ENCODE results near the gene CTBP2.

The CTBP2 gene

DNA sequence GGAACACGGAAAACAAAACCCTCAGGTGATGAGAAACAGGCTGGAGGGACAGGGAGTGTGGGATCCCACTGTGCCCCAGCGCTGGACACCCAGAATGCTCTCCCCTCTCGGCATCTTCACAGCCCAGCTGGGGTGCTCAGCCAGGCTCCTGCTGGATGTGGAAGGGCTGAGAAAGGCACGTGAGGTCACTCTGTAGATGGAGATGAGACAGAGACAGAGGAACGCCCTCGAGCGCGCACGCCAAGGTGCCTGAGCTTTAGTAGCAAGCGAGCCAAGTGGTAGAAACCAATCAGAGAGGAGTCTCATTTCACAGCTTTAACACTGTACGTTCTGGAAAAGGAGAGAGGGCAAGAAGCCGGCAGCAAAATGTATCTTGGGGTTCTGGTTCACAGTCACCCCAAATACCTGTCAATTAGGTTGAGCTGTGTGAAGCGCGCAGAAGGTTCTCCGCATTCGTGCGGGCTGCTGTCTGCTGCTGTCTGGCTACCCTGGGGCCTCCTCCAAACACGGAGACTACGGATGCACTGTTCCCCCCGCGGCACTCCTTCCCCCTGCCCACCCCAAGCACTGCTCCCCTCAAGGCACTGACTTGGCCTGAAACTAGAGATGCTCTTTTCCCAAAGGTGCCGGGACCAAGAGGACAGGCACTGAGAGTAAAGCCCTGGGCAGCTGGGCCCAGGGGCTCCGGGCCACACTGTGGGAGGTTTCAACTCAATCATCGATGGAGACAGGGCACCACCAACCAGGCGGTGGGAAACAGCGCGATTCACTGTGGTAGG lies 127.0 kb downstream of the CTBP2 start:
- no peak for DNase-seq

DNA sequence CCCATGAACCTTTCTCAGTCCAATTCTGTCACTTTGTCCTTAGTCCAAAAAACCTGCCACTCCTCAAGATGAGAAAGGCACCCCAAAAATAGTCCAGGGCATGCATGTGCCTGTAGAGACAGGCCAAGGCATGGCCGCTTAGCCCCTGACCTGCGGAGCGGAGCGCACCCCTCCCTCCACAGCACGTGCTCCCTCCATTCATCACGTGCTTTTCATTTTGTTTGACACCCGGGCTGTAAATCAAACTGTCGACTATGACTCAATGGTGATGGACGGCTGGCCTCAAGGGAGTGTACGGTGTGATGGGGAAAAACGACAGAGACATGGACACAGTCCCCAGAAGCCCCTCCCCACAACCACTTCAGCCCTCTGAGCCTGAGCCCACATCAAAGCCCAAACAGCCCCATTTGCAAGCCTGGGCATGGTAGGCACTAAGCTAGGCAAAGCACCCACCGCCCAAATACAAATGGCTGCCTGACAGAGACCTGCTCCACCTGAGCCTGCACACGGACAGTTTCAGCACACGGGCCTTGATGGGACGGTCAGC lies 127.8 kb downstream of the CTBP2 start:
- no peak for DNase-seq

DNA sequence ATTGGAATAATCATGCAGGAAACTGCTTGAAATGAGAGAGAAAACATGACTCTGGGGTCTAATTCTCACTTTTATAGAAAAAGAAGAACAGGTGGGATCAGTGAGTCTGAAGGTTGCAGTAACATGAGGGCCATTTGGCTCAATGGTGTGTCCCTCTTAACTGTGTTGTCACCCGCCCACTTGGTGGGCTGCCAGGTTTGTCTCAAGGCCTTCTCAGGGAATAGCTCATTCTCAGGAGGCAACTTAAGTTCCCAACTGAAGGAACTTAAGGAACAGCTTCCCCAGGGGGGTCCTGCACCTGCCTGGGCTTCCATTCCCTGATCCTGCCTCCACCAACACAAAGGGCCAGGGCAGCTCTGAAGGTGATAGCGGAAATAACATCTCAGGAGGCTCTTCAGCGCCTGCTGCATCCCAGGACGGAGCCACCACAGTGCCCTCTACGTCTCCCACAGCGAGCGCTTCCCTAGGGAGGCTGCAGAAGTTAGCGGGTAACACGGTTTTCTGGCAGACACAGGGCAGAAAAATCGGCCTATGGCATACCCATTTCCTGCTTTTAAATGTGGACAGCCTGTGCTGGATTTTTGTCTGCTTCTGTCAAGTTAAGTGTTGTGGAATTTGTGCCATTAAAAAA lies 129.7 kb downstream of the CTBP2 start:
- DNase-seq, result no peak

DNA sequence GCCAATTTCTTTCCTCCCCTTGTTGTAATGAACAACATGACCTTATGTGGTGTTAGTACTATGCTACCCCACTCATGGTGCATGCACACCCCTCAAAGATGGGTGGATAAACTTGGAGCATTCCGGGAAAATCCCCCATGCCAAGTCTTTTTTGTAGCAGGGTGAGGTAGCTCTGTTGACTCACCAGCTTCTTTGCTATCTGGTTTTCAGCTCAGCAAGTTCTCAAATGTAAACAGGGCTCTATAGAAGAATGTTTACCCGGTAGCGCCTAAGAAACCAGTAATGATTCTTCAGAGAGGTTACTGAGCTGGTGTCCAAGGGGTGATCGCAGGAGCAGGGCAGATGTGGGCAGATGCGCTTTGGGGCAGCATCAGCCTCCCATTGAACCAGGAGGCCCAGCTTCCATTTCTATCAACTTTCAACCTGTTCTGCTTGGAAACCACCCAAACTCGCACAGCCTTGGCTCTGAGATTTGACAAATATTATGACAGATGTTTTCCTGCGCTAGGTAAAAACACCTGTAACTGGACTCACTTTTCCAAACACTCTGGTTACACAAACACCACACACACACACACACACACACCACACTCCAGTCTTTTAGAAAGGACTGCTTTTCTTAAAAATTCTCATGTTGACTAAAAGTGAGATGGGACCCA lies 130.7 kb downstream of the CTBP2 start:
- DNase-seq, result no peak

DNA sequence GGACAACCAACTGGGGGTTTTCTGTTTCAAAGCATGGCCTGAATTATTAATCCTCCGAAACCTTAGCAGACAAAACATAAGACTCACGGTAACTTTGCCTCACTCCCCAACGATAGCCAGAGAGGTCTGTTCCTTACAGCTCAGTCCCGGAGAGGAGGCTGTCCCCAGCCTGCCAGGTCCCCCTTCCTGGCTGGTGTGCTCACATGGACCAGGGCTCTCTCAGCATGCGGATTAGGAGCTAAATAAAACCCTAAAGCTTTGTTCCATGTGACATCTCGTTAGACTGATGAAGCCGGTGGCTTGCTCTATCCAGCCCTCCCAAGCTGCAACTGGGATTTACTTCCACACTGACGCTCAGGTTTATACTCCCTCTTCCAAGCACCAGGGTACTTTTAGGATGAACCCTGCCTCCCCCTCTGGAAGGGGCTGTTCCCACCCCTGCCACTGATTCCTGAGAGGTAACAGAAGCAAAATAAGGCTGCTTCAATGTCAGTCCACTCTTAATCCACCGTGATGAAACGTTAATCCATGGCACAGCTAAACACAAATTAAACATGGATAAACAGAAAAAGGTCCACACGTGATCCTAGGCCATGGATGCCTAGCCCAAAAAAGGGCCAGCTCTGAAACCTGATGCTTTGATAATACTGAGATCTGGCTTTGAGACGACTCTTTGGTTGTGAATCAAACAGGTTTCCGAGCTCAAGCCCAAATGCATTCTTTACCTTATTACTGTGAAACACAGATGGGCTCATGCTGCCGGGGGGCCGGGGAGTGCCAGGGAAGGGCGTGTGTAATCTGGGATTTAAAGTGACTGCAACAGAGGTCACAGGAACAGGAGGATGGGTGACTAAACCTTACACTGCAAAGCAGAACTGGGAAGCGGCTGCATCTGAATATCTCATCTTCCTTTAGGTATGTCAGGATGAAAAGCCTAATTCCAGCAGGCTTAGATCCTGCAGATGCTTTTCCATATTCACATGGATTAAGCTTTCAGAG lies 132.2 kb downstream of the CTBP2 start:
- DNase-seq, result no peak

DNA sequence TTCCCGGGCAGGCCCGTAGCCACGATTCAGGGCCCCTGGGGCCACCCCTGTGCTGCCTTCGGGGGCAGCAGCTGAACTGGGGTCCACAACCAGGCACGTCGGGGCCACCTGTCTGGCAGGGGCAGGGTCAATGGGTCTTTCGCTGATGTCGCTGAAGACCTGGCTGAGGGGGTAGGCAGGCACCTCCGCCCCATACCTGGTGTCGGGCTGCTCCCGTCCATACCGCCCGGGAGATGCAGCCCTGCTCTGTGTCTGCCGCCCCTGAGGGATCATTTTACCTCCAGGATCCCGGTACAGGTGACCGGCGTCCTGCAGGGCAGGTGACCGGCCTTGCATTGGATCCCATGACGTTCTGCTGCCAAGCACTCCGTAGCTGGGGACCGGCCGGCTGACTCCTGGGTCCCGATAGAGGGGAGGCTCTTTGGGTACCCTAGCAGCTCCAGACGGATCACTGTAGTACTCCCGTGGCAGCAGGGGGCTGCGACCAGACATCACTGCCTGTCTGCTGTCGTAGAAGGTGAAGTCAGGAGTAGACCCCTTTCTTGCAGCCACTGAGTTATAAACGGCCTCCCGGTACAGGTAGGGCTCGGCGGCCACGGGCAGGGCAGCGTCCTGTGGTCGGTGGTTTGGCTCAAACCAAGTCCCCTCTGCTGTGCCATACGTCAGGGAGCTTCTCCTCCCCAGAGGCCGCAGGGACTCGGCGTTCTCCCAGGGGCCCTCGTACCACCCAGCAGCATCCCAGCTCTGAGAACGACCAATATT lies 133.2 kb downstream of the CTBP2 start:
- DNase-seq, result no peak

DNA sequence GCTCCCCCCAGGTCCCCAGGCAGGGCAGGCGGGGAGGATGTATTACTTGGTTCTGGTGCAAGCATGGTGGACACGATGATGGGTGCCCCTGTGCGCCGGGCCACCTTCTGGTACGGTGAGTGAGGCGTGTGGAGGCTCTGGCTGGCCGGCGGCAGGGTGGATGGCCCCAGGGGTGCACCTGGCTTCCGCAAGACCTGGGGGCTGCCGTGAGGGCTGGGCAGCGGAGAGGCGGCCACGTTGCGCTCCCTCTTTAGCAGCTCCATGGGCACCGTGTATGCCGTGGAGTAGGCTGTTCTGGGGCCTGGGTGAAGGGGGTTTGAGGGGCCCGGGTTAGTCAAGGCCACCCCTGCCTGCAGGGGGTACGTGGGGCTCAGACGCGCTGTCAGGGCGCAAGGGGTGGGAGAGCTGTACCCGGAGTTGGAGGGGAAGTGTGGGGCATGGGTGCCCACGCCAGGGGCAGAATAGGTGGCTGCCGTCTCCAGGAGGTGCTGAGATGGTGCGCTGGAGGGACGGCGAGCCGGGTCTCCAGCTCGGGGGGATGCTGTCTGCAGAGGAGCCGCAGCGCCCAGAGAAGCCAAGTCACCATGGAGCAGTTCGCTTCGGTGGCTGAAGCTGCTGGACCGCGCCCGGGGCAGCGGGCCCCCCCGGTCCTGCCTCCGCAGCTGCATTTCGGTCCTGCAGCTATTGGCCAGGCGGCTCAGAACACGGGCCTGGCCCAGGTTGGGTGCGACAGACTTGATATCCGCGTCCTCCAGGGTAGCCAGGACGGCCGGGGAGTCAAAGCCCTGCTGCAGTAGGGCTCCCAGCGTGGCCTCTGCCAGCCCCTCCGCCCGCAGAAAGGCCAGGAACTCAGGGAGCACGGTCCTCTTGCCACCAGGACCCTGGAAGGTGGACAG lies 134.1 kb downstream of the CTBP2 start:
- no peak for DNase-seq

DNA sequence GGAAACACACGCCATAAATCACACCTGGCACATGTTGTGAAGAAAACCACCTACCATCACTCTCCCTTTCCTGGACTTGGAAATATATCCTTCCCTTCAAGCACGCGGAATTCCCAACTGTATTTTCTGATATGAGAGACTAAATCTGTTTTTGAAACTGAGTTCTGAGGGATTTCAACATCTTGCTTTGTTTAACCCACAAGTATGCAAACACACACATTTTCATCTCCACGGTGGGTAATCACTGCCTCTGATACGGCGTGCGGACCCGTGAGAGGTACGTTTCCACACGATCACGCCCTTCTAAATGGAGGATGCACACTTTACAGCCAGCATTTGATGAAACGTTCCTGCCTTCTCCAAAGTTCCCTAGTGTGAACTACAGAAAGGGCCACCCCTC lies 135.0 kb downstream of the CTBP2 start:
- no peak for DNase-seq

DNA sequence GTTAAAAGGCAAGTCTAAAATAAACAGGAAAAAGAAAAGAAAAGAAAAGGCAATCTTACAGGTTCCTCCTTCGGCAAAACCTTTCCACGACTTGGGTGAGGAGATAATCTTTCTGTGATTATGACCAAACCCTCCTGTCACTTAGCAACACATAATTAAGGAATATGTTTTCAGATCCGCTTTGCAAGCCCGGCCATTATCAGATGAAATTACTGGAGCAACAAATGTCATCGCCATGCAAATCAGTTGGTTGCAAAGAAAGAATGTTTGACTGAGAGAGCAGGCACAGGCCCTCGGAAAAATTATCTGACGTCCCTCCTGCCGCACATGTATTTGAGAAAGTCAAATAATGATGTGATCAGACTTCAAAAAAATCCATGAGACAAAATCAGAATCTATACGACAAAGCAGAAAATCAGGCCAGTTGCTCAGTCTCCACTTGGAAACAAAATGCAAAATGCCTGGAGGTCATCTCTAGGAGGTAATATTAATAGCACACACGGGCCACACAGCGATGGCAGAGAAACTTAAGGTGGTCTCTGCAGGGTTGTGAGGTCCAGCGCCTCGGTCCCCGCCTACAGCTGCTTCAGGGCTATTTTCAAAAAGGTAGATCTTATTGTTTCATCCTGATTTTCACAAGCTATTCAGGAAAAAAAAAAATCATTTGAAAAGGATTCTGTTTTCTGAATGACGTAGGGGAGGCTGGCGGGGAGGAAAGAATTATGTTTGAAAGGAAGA lies 135.7 kb downstream of the CTBP2 start:
- DNase-seq, result no peak

DNA sequence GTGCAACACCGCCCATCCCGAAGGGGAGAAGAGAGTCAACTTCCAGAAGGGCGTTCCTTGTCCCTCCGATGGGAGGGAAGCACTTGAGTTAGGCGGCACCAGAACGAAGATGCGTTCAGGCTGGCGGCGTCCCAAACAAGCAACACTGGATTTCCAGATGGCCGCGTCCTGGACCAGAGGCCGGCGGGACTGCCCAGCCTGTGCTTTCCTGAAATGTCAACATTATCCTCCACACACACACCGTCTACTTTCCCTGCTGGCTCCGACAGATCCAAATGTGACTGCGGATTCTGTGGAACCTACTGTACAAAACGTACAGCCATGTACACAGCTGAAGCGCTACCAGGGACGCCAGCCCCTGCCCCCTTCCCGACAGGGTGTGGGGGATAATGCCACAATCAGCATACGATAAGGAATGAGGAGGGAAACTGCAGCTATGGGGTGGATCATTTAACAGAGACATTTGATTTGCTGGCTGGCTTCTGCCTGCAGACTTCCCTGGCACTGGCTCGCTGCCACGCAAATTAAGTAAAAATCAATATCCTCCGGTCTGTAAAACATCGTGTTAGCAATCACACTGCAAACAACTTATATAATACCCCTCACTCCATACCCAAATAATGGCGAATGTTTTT lies 136.4 kb downstream of the CTBP2 start:
- DNase-seq, result no peak

DNA sequence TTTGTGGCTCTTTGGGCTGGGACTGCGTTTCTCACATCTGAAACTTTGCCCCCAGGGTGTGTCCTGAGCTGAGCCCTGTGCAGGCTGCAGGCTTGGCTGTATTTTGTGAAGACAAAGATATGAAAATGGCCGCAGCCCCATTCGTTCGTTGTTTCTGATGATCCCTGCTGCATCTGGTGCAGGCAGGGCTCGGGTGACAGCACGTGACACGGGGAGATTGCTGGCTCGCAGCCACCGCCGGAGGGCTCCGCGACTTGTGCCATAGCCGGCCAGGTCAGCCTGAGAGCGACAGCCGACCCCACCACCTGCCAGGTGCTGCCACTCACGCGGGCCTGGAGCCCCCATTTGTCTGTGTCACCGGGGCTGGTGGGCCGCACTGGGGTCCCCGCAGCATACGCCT lies 137.1 kb downstream of the CTBP2 start:
- no peak for DNase-seq

DNA sequence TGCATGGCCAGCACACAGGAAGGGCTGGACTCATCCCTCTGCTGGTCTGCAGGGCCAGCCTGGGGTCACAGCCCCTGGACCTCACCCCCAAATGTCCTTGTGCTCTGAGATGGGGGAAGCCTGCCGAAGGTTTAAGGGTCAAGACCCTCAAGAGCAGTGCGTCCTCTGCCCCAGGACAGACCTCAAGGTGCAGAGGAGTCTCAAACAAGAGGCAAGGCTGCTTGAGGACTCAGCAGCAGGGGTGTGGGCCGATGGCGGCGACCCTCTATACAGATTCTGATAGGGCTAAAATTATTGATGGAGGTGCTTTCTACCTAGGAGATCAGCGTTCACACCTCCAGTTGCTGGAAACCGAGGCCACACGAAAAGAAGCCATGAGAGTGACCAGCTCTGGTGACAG lies 137.7 kb downstream of the CTBP2 start:
- DNase-seq, result no peak

DNA sequence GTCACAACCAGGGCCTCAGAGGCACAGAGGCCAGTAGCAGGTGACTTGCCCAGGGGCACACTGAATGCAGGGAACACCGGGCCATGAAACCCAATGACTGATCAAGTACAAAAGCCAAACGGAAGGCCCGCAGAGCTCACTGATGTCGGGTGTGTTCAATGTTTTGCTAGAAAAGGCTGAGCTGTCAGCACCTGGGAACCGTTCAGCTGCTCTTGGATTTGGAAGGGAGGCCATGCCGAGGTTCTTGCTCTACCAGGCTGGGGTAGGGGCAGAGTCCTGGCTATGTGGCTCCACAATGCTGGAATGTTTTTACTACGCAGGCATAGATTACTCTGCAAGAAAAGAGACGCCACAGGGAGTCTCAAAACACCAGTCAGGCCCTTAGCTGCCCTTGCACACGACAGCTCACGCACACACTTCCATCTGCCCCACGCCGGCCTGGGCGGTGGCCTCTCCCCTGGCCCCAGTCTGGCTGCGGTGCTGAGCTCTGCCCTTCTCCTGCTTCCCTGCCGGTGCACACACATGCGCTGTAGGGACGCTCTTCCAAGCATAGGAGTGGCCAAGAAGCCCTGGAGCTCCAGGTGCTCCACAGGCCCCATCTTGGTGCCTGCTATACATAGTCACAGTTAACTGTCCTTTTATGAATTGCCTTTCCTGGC lies 138.5 kb downstream of the CTBP2 start:
- DNase-seq, result no peak

DNA sequence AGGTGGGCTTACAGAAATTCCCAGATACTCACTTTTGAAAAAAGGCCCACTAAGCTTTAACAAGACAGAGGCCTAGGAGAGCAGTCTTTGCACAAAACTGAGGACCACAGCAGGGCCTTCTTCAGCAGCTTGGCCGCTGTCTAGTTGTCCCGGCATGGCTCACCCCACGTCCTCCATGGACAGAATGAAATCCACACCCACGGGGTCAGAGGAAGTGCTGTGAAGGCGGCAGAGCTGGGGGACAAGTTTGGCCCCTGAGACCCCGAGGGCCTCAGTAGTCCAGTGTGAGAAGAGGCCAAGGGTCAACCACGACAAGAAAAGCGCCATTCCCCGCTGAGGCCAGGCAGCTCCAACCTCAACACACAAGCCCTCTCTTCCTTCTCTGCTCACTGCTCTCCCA lies 139.5 kb downstream of the CTBP2 start:
- DNase-seq, result no peak

DNA sequence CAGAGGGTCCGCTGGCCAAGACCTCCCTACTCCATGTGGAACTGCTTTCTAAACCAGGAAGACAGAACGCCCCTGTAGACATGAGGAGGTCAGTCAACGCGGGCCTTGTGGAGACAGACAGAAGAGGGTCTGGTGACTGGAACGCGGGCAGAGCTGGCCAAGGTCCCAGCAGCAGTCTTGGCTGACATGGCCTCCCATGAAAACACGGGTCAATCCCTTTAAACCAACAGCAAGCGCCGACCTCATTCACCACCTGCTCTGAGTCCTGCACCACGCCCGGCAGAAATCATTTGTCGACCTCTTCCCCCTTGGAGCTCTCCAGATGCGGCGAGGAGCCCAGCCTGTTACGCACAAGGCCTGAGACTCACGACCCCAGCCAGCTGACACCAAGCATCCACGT lies 140.0 kb downstream of the CTBP2 start:
- no peak for DNase-seq

DNA sequence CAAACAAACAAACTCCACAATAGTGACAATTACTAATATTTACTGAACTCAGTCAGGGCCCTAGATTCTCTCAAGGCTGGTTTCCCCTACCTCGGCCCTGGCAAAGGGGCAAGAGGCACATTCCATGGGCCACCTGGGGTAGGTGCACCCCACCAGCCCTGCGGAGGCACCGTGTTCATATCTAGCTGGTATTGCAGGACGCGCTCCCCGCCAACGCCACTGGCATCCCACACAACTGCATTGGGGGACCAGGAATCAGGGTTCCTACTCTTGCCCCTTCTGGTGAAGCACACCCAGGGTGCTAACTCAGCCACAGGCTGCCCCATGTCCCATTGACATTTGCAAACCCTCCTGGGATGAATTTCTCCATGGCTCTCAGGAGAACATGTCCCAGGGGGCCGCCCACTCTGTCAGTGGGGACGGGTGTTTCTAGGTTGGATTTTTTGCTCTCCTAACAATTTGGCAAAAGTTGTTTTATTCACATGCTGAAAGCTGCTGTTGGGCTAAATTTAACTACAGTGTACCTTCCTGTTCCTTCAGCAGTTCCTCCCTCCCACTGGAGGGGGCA lies 141.7 kb downstream of the CTBP2 start:
- DNase-seq, result no peak

DNA sequence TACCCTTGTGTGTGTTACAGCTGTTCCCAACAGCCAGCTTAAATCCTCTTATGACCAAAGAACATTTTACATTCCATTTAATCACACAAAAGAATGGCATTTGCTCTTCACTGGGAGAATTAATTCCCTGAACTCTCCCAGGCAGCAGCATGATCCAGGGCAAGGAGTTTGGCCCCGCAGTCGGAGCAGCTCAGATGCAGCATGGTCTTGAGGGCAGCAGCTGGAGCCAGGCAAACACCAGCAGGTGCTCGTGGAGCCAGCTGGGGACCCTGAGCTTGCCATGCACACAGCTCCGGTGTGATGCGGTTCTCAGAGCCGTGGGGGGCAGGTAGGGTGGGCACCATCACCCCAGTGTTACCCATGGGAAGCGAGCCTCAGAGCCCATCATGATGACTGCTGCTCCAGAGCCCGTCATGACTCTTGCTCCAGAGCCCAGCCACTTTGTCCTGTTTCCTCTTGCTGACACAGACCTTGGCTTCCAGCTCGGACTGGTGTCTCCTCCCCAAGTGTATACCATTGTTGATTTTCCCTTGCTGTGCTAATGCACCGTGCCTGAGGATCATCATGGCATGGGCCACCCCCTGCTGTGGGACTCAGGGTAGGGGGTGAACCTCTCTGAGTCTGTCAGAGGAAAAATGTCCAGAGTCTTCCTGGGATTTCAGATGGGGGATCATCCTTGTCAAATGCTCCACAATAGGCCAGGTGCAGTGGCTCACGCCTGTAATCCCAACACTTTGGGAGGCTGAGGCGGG lies 142.6 kb downstream of the CTBP2 start:
- DNase-seq, result no peak
